Measurements from ENCODE around the gene FAM185A. TPM values are rescaled to one million over a fixed set of nuclear protein-coding genes. Genes with fewer than 3 reads are reported as not detected.
"Not testable (repeated sequence)": the region's sequence is repeated elsewhere in the genome, so short reads cannot be mapped to it uniquely, and the experiment has no call there.

FAM185A gene
- total RNA-seq, 3 donors from 2014 or later, result 10.4 to 22.5 (median 20.3) TPM

DNA sequence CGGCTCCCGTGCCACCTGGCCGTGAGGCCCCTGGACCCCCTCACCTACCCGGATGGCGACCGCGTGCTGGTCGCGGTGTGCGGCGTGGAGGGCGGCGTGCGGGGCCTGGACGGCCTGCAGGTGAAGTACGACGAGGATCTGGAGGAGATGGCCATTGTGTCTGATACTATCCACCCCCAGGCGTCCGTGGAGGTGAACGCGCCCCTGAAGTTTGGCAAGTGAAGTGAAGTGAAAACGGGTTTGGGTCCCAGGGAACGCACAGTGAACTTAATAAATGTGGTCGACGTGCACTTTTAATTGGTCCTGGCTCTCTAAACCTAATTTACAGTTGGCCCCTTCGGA, 617 bp downstream of the FAM185A start:
- DNase-seq (ENCODE audit: low spot score in 2 of 2); H3K9me3 ChIP-seq; H3K36me3 ChIP-seq; H3K27me3 ChIP-seq; H3K4me1 ChIP-seq; intact Hi-C loops (cut with DNase I; ENCODE audit: low total_unique reads): not testable (repeated sequence)
- Histone ChIP-seq H3K27ac (peak overlapping the region in 1 of 2 donors; percentile 78), H3K4me3 (peak overlapping the region; percentile 57 to 68 (median 60))

DNA sequence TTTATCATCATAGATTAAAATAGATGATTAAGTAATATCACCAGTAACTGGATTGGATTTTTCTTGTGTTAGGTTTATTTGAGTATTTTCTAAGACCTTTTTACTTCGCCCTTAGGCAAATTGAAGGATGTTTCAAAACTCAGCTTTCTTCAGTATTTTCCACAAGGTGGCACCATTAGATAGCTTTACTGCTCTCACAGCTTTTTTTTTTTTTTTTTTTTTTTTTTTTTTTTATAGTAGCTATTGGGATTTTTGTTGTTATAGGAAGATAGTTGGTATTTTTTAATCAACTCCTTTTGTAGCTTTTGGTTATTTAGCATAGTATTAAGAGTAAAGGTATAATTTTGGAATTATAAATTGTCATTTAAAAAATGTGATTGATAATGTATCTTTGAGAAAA, 9.4 kb downstream of the FAM185A start:
- intact Hi-C loops (cut with DNase I; ENCODE audit: low total_unique reads); H3K27me3 ChIP-seq; H3K27ac ChIP-seq; H3K9me3 ChIP-seq; H3K4me3 ChIP-seq; H3K36me3 ChIP-seq; H3K4me1 ChIP-seq; DNase-seq (ENCODE audit: low spot score in 2 of 2): not testable (repeated sequence)
- TF ChIP-seq, protein P1, sequence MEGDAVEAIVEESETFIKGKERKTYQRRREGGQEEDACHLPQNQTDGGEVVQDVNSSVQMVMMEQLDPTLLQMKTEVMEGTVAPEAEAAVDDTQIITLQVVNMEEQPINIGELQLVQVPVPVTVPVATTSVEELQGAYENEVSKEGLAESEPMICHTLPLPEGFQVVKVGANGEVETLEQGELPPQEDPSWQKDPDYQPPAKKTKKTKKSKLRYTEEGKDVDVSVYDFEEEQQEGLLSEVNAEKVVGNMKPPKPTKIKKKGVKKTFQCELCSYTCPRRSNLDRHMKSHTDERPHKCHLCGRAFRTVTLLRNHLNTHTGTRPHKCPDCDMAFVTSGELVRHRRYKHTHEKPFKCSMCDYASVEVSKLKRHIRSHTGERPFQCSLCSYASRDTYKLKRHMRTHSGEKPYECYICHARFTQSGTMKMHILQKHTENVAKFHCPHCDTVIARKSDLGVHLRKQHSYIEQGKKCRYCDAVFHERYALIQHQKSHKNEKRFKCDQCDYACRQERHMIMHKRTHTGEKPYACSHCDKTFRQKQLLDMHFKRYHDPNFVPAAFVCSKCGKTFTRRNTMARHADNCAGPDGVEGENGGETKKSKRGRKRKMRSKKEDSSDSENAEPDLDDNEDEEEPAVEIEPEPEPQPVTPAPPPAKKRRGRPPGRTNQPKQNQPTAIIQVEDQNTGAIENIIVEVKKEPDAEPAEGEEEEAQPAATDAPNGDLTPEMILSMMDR (IDR thresholded peaks at IDR 0.05), result peak in 1 of 3 donors; percentile 9

DNA sequence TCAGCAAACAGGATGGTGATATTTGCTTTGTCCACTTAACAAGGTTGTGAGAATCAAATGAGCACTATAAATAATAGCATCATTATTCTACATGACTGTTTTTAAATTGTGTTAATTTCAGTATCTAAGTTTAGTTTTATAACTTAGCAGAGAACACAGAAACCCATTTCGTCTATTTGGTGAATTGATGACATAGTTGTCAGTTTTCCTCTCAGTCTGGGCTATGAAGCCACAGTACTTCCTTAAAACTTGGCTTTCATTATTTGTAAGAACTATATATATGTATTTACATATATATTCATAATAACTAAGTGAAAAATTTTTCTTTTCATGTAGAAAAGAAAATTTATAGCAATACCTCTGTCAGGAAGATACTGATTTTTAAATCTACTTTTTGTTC, 11.1 kb downstream of the FAM185A start:
- H3K27ac ChIP-seq; H3K4me3 ChIP-seq; DNase-seq (ENCODE audit: low spot score in 2 of 2); H3K27me3 ChIP-seq; H3K9me3 ChIP-seq; H3K4me1 ChIP-seq; H3K36me3 ChIP-seq; intact Hi-C loops (cut with DNase I; ENCODE audit: low total_unique reads): not testable (repeated sequence)

- H3K4me1 ChIP-seq; H3K36me3 ChIP-seq; intact Hi-C loops (cut with DNase I; ENCODE audit: low total_unique reads): not testable (repeated sequence)
Measured at GRCh38 chr7:102761234-102761633, 12.4 kb downstream of the FAM185A start.

DNA sequence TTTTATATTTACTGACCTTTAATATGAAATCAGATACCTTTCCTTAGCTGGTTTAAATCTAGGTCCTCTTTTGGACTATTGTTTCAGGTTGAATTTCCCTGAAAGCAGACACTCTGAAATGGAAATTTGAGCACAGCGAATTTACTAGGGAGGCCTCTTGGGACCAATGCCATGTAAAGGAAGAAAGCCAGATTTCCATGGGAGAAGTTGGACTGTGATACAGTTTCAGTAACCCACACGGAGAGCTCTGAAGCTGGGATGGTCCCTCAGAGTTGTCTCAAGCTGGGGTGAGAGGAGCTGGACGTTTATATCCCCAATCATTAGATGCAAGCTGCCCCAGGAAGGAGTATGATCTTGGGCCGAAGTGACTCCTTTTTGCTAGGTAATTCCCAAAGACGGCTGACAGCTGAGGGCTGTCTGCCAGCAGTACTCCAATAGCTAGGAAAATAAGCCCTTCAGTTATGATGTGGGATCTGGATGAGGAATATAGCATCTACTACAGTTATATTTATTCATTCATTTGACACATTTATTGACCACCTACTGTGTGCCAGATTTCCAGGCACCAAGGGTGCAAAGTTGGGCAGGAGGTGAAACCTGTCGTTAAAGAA, 14.6 kb downstream of the FAM185A start:
- DNase-seq (ENCODE audit: low spot score in 2 of 2); intact Hi-C loops (cut with DNase I; ENCODE audit: low total_unique reads); H3K27me3 ChIP-seq; H3K27ac ChIP-seq; H3K36me3 ChIP-seq; H3K4me1 ChIP-seq; H3K9me3 ChIP-seq; H3K4me3 ChIP-seq: not testable (repeated sequence)

More at GRCh38 chr7:102761234-102761633, 12.4 kb downstream of the FAM185A start:
- H3K27me3 ChIP-seq; H3K27ac ChIP-seq; DNase-seq (ENCODE audit: low spot score in 2 of 2); H3K9me3 ChIP-seq; H3K4me3 ChIP-seq: not testable (repeated sequence)

DNA sequence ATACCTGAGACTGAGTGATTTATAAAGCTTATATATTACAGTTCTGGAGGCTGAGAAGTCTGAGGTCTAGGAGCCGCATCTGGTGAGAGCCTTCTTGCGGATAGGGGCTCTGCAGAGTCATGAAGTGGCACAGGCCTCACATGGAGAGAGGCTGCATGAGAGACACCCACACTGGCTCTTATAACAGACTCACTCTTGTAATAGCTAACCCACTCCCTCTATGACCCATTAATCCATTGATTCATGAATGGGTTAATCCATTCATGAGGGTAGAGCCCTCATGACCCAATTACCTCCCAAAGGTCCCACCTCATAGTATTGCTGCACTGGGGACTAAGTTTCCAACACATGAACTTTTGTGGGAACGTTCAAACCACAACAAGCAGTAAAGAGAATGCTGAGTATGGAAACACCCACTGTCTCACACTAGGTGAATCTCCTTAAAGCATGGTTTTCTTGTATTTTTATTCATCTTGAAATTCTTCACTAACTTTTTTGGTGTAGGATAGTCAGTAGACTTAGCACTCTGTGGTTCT, 20.9 kb downstream of the FAM185A start:
- H3K27ac ChIP-seq; H3K4me3 ChIP-seq; H3K27me3 ChIP-seq; H3K9me3 ChIP-seq; H3K4me1 ChIP-seq; H3K36me3 ChIP-seq; DNase-seq (ENCODE audit: low spot score in 2 of 2); intact Hi-C loops (cut with DNase I; ENCODE audit: low total_unique reads): not testable (repeated sequence)

- intact Hi-C loops (cut with DNase I; ENCODE audit: low total_unique reads); H3K4me3 ChIP-seq; H3K36me3 ChIP-seq; H3K9me3 ChIP-seq; DNase-seq (ENCODE audit: low spot score in 2 of 2); H3K27ac ChIP-seq; H3K4me1 ChIP-seq; H3K27me3 ChIP-seq: not testable (repeated sequence)
Measured at GRCh38 chr7:102770467-102770866, 21.7 kb downstream of the FAM185A start.

DNA sequence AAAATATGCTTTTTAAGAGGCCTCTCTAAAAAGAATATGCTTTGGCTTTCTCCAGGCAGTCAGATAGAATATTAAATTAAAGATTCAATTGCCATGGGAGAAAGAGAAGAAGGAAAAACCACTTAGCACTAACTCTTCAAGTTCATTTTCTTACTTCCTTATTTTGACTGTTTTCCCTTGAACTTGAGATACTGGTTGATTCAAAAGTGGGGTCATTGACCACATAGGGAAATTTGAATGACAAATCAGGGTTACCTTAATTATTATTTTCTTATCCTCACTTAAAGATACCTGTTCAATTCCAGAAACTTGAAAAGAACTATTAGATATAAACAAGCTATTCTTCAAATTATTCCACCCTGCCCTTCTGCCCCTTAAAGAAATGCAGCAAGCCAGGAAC, 27.4 kb downstream of the FAM185A start:
- H3K4me1 ChIP-seq; intact Hi-C loops (cut with DNase I; ENCODE audit: low total_unique reads); H3K27ac ChIP-seq; H3K4me3 ChIP-seq; H3K36me3 ChIP-seq; H3K9me3 ChIP-seq; H3K27me3 ChIP-seq; DNase-seq (ENCODE audit: low spot score in 2 of 2): not testable (repeated sequence)

DNA sequence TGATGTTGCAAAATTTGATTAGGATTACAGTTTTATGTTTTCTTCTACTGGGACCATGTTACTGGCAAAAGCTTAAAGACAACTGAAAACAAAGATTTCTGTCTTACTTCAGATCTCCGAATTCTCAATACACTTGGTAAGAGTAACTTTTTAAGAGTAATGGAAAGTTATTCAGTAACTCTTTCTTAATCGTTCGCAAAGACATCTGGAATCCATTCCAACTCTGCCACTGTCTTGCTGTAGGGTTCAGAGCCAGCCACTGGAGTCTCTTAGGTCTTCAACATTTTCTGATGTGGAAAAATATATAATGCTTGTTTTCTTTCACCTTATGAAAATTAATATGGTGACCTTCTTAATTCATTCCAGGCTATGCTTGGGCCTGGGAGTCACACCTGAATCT, 29.9 kb downstream of the FAM185A start:
- H3K27me3 ChIP-seq; H3K4me3 ChIP-seq; H3K9me3 ChIP-seq; H3K27ac ChIP-seq; DNase-seq (ENCODE audit: low spot score in 2 of 2); H3K36me3 ChIP-seq; H3K4me1 ChIP-seq; intact Hi-C loops (cut with DNase I; ENCODE audit: low total_unique reads): not testable (repeated sequence)

DNA sequence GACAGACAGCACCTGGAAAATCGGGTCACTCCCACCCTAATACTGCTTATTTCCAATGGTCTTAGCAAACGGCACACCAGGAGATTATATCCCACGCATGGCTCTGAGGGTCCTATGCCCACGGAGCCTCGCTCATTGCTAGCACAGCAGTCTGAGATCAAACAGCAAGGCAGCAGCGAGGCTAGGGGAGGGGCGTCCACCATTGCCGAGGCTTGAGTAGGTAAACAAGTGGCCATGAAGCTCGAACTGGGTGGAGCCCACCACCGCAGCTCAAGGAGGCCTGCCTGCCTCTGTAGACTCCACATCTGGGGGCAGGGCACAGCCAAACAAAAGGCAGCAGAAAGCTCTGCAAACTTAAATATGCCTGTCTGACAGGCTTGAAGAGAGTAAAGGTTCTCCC, 32.1 kb downstream of the FAM185A start:
- H3K4me3 ChIP-seq; intact Hi-C loops (cut with DNase I; ENCODE audit: low total_unique reads); H3K27ac ChIP-seq; H3K4me1 ChIP-seq; DNase-seq (ENCODE audit: low spot score in 2 of 2); H3K9me3 ChIP-seq; H3K27me3 ChIP-seq; H3K36me3 ChIP-seq: not testable (repeated sequence)

- H3K9me3 ChIP-seq; H3K36me3 ChIP-seq; H3K4me1 ChIP-seq; DNase-seq (ENCODE audit: low spot score in 2 of 2); H3K27me3 ChIP-seq; H3K4me3 ChIP-seq; H3K27ac ChIP-seq; intact Hi-C loops (cut with DNase I; ENCODE audit: low total_unique reads): not testable (repeated sequence)
Measured at GRCh38 chr7:102788770-102789169, 40.0 kb downstream of the FAM185A start.

- H3K27ac ChIP-seq; H3K4me3 ChIP-seq; H3K36me3 ChIP-seq; H3K4me1 ChIP-seq; H3K27me3 ChIP-seq; DNase-seq (ENCODE audit: low spot score in 2 of 2); H3K9me3 ChIP-seq; intact Hi-C loops (cut with DNase I; ENCODE audit: low total_unique reads): not testable (repeated sequence)
Measured at GRCh38 chr7:102790364-102791100, 41.7 kb downstream of the FAM185A start.

GRCh38 chr7:102791367-102791766, 42.6 kb downstream of the FAM185A start:
- intact Hi-C loops (cut with DNase I; ENCODE audit: low total_unique reads); H3K4me3 ChIP-seq; H3K27ac ChIP-seq; H3K36me3 ChIP-seq; H3K27me3 ChIP-seq; H3K4me1 ChIP-seq; DNase-seq (ENCODE audit: low spot score in 2 of 2); H3K9me3 ChIP-seq: not testable (repeated sequence)
